ENCODE results near the gene PLEKHA4. TPM values are rescaled to one million over a fixed set of nuclear protein-coding genes. Genes with fewer than 3 reads are reported as not detected.

Gene PLEKHA4
- total and polyA plus RNA-seq, 2 experiments from 2014 or later: 12.2 to 12.3 TPM

DNA sequence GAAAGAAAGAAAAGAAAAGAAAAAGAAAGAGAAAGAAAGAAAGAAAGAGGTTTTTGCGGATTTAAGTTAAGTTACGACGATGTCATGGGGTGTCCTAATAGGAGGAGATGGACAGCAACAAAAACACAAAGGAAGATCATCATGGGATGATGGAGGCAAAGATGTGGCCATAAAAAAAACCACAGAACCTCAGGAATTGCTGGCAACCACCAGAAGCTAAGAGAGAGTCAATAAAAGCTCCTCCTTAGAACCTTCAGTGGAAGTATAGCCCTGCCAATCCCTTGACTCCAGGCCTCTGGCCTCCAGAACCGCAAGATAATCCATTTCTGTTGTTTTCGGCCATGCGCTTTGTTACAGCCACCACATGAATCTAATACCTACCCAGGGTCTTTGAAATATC, 11.5 kb downstream of the PLEKHA4 start:
- Mint-ChIP-seq H3K9me3 (no peaks in the 10 kb centered on the region), H3K36me3 (ENCODE audit: low read depth) (peaks cover 7% of the 10 kb centered on the region), H3K27ac (no peak overlapping the region), H3K4me3 (no peak overlapping the region), H3K4me1 (peaks cover 8% of the 10 kb centered on the region), H3K27me3 (ENCODE audit: insufficient read depth, low read depth, poor library complexity) (peaks cover 15% of the 10 kb centered on the region)
- Histone ChIP-seq H3K4me2 (no peak overlapping the region), H3K4me1 (ENCODE audit: insufficient read depth) (peaks cover 8% of the 10 kb centered on the region; the same call in 1 of the 2 replicates), H3K27me3 (ENCODE audit: insufficient read depth) (no peaks in the 10 kb centered on the region), H3K79me2 (replicated peaks; ENCODE audit: insufficient read depth) (no peaks in the 10 kb centered on the region), H3F3A (replicated peaks; ENCODE audit: low read depth) (no peaks in the 10 kb centered on the region), H3K36me3 (ENCODE audit: insufficient read depth) (no peaks in the 10 kb centered on the region; the same call in 1 of the 2 replicates), H3K4me3 (no peak overlapping the region), H3K9me2 (ENCODE audit: insufficient read depth) (no peaks in the 10 kb centered on the region), H3K27ac (ENCODE audit: low read depth) (no peak overlapping the region), H2AFZ (no peak overlapping the region), H4K20me1 (replicated peaks; ENCODE audit: insufficient read depth) (no peaks in the 10 kb centered on the region)
- ATAC-seq (no peak), DNase-seq (ENCODE audit: low spot score) (no peak)
- TF ChIP-seq POLR2AphosphoS5 (IDR thresholded peaks at IDR 0.05; ENCODE audit: low read depth): no peak
- TF ChIP-seq, protein P1, sequence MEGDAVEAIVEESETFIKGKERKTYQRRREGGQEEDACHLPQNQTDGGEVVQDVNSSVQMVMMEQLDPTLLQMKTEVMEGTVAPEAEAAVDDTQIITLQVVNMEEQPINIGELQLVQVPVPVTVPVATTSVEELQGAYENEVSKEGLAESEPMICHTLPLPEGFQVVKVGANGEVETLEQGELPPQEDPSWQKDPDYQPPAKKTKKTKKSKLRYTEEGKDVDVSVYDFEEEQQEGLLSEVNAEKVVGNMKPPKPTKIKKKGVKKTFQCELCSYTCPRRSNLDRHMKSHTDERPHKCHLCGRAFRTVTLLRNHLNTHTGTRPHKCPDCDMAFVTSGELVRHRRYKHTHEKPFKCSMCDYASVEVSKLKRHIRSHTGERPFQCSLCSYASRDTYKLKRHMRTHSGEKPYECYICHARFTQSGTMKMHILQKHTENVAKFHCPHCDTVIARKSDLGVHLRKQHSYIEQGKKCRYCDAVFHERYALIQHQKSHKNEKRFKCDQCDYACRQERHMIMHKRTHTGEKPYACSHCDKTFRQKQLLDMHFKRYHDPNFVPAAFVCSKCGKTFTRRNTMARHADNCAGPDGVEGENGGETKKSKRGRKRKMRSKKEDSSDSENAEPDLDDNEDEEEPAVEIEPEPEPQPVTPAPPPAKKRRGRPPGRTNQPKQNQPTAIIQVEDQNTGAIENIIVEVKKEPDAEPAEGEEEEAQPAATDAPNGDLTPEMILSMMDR (conservative IDR thresholded peaks at IDR 0.05; ENCODE audit: low read depth in 2 of 2): no peak
- no peak for TF ChIP-seq STAT1 (IDR thresholded peaks at IDR 0.05; ENCODE audit: unreplicated experiment)
- no peak for TF ChIP-seq EZH2phosphoT487 (IDR thresholded peaks at IDR 0.05; ENCODE audit: unreplicated experiment)
- TF ChIP-seq, protein P2, sequence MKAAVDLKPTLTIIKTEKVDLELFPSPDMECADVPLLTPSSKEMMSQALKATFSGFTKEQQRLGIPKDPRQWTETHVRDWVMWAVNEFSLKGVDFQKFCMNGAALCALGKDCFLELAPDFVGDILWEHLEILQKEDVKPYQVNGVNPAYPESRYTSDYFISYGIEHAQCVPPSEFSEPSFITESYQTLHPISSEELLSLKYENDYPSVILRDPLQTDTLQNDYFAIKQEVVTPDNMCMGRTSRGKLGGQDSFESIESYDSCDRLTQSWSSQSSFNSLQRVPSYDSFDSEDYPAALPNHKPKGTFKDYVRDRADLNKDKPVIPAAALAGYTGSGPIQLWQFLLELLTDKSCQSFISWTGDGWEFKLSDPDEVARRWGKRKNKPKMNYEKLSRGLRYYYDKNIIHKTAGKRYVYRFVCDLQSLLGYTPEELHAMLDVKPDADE (IDR thresholded peaks at IDR 0.05): no peak
- TF ChIP-seq ZNF331 (CRISPR knock-in tag; IDR thresholded peaks at IDR 0.05; ENCODE audit: low read depth): no peak
- no peak for TF ChIP-seq ZNF462 (CRISPR knock-in tag; IDR thresholded peaks at IDR 0.05)
- no peak for TF ChIP-seq ZNF114 (CRISPR knock-in tag; IDR thresholded peaks at IDR 0.05)
- no peak for TF ChIP-seq CREB1 (CRISPR knock-in tag; IDR thresholded peaks at IDR 0.05; ENCODE audit: low read depth)
